Common myeloid progenitor, CD34-positive (primary cell): Measurements from ENCODE around the gene CAMK2A.
A peak's percentile ranks its signal among the peaks of the same experiment; 100 is the strongest.

Experiments
- CTCF ChIA-PET: fragments of 350-600 bp; sonication (Branson Sonifier 250); formaldehyde crosslinking; loops from one replicate; lab custom pipeline; 2021; ENCODE audit warnings: antibody characterized with exemption; lab: Charles Lee
- POLR2A ChIA-PET: fragments of 350-600 bp; sonication (Branson Sonifier 250); formaldehyde crosslinking; loops from one replicate; lab custom pipeline; 2021; ENCODE audit warnings: antibody characterized with exemption; lab: Charles Lee
- DNase-seq, 3 donors: peaks; one replicate each; pipeline versions ENCODE4 v3.0.0 to v3.0.0-alpha.2; 2013
- H3K27ac ChIP-seq, 2 experiments: 1 replicate in 1 of 2; 2 replicates in 1 of 2; pipeline ENCODE4 v1.7.0; 2013; ENCODE audit warnings: inconsistent platforms in 2 of 2, low read length in 2 of 2, mild to moderate bottlenecking in 2 of 2, low read depth in 1 of 2, moderate library complexity in 1 of 2; ENCODE audit not compliant: severe bottlenecking in 2 of 2, insufficient read depth in 1 of 2, poor library complexity in 1 of 2
- H3K27me3 ChIP-seq, 5 experiments: replicated peaks in 2 of 5; 1 replicate in 3 of 5; 2 replicates in 2 of 5; pipeline versions ENCODE4 v1.6.1 to v1.7.0; 2013; ENCODE audit warnings: low read length in 4 of 5, mild to moderate bottlenecking in 2 of 5, moderate library complexity in 2 of 5, inconsistent platforms in 1 of 5; ENCODE audit not compliant: insufficient read depth in 5 of 5, control insufficient read depth in 4 of 5
- H3K36me3 ChIP-seq, 4 experiments: 1 replicate in 2 of 4; 2 replicates in 2 of 4; pipeline versions ENCODE4 v1.6.1 to v1.7.0; 2013; ENCODE audit warnings: low read length in 3 of 4, control low read depth in 1 of 4, mild to moderate bottlenecking in 1 of 4; ENCODE audit not compliant: control insufficient read depth in 4 of 4, insufficient read depth in 4 of 4
- H3K4me1 ChIP-seq, 4 experiments: 1 replicate in 3 of 4; 2 replicates in 1 of 4; pipeline versions ENCODE4 v1.6.1 to v1.7.1; 2013; ENCODE audit warnings: low read length in 3 of 4, mild to moderate bottlenecking in 3 of 4, control low read depth in 1 of 4, inconsistent platforms in 1 of 4, moderate library complexity in 1 of 4; ENCODE audit not compliant: control insufficient read depth in 4 of 4, insufficient read depth in 4 of 4; ENCODE audit errors: control extremely low read depth in 1 of 4
- H3K4me3 ChIP-seq, 7 experiments: 1 replicate in 4 of 7; 2 replicates in 3 of 7; pipeline versions ENCODE4 v1.5.1 to v1.7.0; 2013; ENCODE audit warnings: mild to moderate bottlenecking in 7 of 7, low read length in 6 of 7, moderate library complexity in 6 of 7, inconsistent platforms in 2 of 7, low read depth in 2 of 7, control low read depth in 1 of 7; ENCODE audit not compliant: insufficient read depth in 4 of 7, control insufficient read depth in 1 of 7; ENCODE audit errors: extremely low read depth in 1 of 7
- H3K9me3 ChIP-seq, 5 experiments: 1 replicate in 4 of 5; 2 replicates in 1 of 5; pipeline versions ENCODE4 v1.6.1 to v1.7.1; 2013; ENCODE audit warnings: low read length in 4 of 5, mild to moderate bottlenecking in 2 of 5, inconsistent platforms in 1 of 5, low read depth in 1 of 5, moderate library complexity in 1 of 5; ENCODE audit not compliant: control insufficient read depth in 4 of 5, insufficient read depth in 2 of 5; ENCODE audit errors: control extremely low read depth in 1 of 5
- WGBS: methylation state at CpG from one replicate; pipeline ENCODE4 v1.1.5; 2013; ENCODE audit not compliant: insufficient coverage; 5-methylcytosine and 5-hydroxymethylcytosine counted together

Gene CAMK2A

GRCh38 chr5:150301901-150302300 is 12.3 kb upstream of the CAMK2A start:
- Histone ChIP-seq H3K9me3 (no peaks in the 10 kb centered on the region), H3K27me3 (peaks cover 5 to 47% (median 32%) of the 10 kb centered on the region in 5 experiments), H3K4me3 (peak overlapping the region in 1 of 7 experiments; percentile 40), H3K4me1 (peaks cover 0 to 14% (median 6%) of the 10 kb centered on the region in 4 experiments), H3K36me3 (no peaks in the 10 kb centered on the region), H3K27ac (no peak overlapping the region)
- ChIA-PET CTCF (interaction anchor here (2.2 kb wide), 1 partner anchor 49 kb away, joined by 6 read pairs; no protein-coding TSS in a partner anchor), POLR2A (no interaction called here)
- 20% methylated on average over 9 of the region's 22 CpGs for WGBS
- no peak for DNase-seq

- no peak for DNase-seq
- POLR2A ChIA-PET: no interaction called here
- no peak overlapping the region for H3K4me3 ChIP-seq
Observed at GRCh38 chr5:150301170-150301505, 11.6 kb upstream of the CAMK2A start.

DNA sequence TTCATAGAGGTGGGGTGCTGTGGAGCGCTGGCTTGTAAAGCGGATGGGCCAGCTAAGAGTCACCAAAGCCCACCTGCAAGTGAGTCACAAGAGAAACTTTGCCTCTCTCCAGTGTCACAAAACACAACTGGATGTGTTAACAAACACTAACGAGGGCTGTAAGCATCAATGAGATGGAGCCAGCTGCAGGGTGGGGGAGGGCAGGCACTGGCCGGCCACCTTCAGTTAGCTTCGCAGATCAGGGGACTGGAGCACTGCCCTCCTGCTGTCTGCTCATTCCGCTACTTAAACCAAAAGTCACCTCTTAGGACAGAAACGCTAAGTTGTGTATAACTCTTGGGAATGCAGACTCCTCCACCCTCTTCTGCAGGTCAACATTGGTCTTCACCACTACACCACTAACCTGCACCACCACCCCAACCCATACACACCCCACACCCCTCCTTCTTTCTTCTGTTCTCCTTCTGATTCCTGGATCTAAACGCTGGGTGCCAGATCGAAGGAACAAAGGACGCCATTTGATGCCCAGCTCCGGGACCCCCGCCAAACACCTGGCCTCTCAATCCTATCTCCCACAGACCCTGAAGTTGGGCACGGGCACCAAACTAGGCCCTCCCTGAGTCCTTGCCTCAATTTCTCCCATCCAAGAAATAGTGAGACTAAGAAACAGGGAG is 11.1 kb upstream of the CAMK2A start:
- H3K27ac ChIP-seq: no peak overlapping the region
- no peaks in the 10 kb centered on the region for H3K36me3 ChIP-seq
- DNase-seq: no peak
- peaks cover 5 to 47% (median 32%) of the 10 kb centered on the region in 5 experiments for H3K27me3 ChIP-seq
- 93% methylated on average over 10 of the region's 13 CpGs for WGBS
- H3K4me3 ChIP-seq: no peak overlapping the region
- H3K9me3 ChIP-seq: no peaks in the 10 kb centered on the region
- CTCF ChIA-PET: interaction anchor here (1.0 kb wide), 2 partner anchors 14 to 48 kb away, joined by 3 to 4 read pairs; no protein-coding TSS in a partner anchor
- POLR2A ChIA-PET: no interaction called here
- peaks cover 0 to 14% (median 6%) of the 10 kb centered on the region in 4 experiments for H3K4me1 ChIP-seq

More at GRCh38 chr5:150301170-150301505, 11.6 kb upstream of the CAMK2A start:
- H3K9me3 ChIP-seq: no peaks in the 10 kb centered on the region
- WGBS: 100% methylated on average over 1 of the region's 1 CpG
- H3K36me3 ChIP-seq: no peaks in the 10 kb centered on the region
- CTCF ChIA-PET: interaction anchor here (1.0 kb wide), 1 partner anchor 14 kb away, joined by 4 read pairs; no protein-coding TSS in a partner anchor
- no peak overlapping the region for H3K27ac ChIP-seq
- H3K27me3 ChIP-seq: peaks cover 5 to 47% (median 32%) of the 10 kb centered on the region in 5 experiments
- H3K4me1 ChIP-seq: peaks cover 0 to 14% (median 6%) of the 10 kb centered on the region in 4 experiments

GRCh38 chr5:150299571-150300327 is 10.2 kb upstream of the CAMK2A start:
- no peaks in the 10 kb centered on the region for H3K9me3 ChIP-seq
- H3K4me1 ChIP-seq: peaks cover 0 to 14% (median 6%) of the 10 kb centered on the region in 4 experiments
- H3K27me3 ChIP-seq: peaks cover 5 to 45% (median 29%) of the 10 kb centered on the region in 5 experiments
- H3K27ac ChIP-seq: no peak overlapping the region
- DNase-seq: no peak
- POLR2A ChIA-PET: no interaction called here
- no peaks in the 10 kb centered on the region for H3K36me3 ChIP-seq
- 74% methylated on average over 5 of the region's 6 CpGs for WGBS
- CTCF ChIA-PET: interaction anchor here (0.8 to 1.6 kb wide), 3 partner anchors 11 to 49 kb away, joined by 3 to 4 read pairs (median 3); no protein-coding TSS in a partner anchor
- no peak overlapping the region for H3K4me3 ChIP-seq

DNA sequence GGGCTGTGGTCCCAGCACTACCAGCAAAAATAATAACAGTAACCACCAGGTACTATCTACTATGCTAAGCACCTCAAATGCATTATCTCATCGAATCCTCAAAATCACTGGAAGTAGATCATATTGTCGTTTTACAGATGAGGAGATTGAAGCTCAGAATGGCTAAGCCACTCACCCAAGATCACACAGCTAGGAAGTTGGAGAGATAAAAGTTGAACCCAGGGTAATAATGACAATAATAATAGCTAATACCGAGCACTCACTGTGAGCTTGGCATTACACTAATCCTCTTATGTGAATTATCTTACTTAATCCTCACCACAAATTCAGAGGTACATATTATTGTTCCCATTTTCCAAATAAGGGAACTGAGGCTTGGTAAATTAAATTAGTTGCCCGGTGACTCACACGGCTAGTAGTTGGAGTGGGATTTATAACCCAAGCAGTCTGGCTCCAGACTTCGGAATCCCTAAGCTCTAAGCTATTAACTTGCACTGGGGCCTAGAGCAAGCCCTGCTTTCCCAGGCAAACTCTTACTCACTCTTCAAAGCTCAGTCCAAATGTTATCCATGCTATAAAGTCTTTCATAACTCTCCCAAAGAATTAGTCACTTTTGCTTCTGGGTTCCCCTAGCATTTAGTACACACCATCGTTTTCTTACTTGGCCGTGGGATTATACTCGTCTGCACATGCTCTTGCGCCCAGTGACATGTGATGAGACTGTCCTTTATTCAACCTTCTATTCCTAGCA is 9.3 kb upstream of the CAMK2A start:
- ChIA-PET CTCF (interaction anchor here (0.8 to 1.6 kb wide), 2 partner anchors 10 to 12 kb away, joined by 3 read pairs; no protein-coding TSS in a partner anchor), POLR2A (interaction anchor here (0.6 kb wide), 1 partner anchor 221 kb away, joined by 9 read pairs; no protein-coding TSS in a partner anchor)
- no peak overlapping the region for H3K4me3 ChIP-seq
- no peaks in the 10 kb centered on the region for H3K36me3 ChIP-seq
- peaks cover 0 to 14% (median 6%) of the 10 kb centered on the region in 4 experiments for H3K4me1 ChIP-seq
- H3K27ac ChIP-seq: no peak overlapping the region
- no peaks in the 10 kb centered on the region for H3K9me3 ChIP-seq
- 91% methylated on average over 5 of the region's 10 CpGs for WGBS
- no peak for DNase-seq
- H3K27me3 ChIP-seq: peaks cover 4 to 39% (median 25%) of the 10 kb centered on the region in 5 experiments

DNA sequence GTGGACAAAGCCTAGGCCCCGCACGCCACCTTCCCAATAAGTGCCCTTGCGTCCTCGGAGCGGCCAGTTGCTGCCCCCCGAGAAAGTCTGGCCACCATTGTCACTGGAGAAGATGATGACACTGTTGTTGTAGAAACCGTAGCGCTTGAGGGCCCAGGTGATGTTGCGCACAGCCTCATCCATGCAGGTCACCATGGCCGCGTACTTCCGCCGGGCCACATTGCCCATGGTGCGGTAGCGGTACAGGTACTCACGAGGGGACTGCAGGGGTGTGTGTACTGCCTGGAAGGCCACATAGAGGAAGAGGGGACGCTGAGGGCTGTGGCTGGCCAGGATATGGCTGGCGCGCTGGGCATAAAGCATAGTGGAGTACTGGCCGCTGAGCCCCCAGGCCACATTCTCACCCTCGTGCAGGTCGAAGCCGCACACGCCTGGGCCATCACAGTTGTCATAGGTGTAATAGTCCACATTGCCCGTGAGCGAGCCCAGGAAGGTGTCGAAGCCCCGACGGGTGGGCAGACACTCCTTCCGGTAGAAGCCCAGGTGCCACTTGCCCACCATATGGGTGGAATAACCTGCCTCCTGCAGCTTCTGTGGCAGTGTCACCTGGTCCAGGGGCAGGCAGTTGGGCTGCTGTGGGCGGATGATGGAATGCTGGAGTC is 8.5 kb upstream of the CAMK2A start:
- no peaks in the 10 kb centered on the region for H3K9me3 ChIP-seq
- peaks cover 4 to 31% (median 18%) of the 10 kb centered on the region in 5 experiments for H3K27me3 ChIP-seq
- no peak for DNase-seq
- H3K27ac ChIP-seq: no peak overlapping the region
- H3K4me3 ChIP-seq: no peak overlapping the region
- ChIA-PET CTCF (no interaction called here), POLR2A (interaction anchor here (0.5 to 0.6 kb wide), 2 partner anchors 16 to 220 kb away, joined by 3 to 9 read pairs; no protein-coding TSS in a partner anchor)
- 96% methylated on average over 29 of the region's 31 CpGs for WGBS
- peaks cover 0 to 13% (median 6%) of the 10 kb centered on the region in 4 experiments for H3K4me1 ChIP-seq
- no peaks in the 10 kb centered on the region for H3K36me3 ChIP-seq
